Caco-2 (cell line): ENCODE results near the gene LEKR1. TPM values are rescaled to one million over a fixed set of nuclear protein-coding genes. Genes with fewer than 3 reads are reported as not detected.

Experiments
- BruUV-seq: library from RNA; stranded (reverse); fragments of 400-500 nt; replicated peaks from 2 replicates; lab custom pipeline; 2021; lab: Mats Ljungman, UMichigan
- CTCF ChIA-PET: fragments of 300-600 bp; sonication (Branson Sonifier 250); formaldehyde crosslinking; loops from one replicate; lab custom pipeline; 2022; ENCODE audit warnings: antibody characterized with exemption; lab: Charles Lee
- POLR2A ChIA-PET: fragments of 300-600 bp; sonication (Branson Sonifier 250); formaldehyde crosslinking; loops from one replicate; lab custom pipeline; 2022; ENCODE audit warnings: antibody characterized with exemption; lab: Charles Lee
- DNase-seq, 2 experiments: peaks; one replicate each; pipeline versions ENCODE4 v3.0.0 to v3.0.0-alpha.2; 2020 to 2022
- H3K27me3 ChIP-seq: replicated peaks from 2 replicates; pipeline ENCODE4 v1.6.0; 2011; ENCODE audit warnings: low read length; ENCODE audit not compliant: control insufficient read depth, insufficient read depth
- H3K36me3 ChIP-seq: 2 replicates; pipeline ENCODE4 v1.5.1; 2011; ENCODE audit warnings: low read length; ENCODE audit not compliant: control insufficient read depth, insufficient read depth
- H3K4me1 ChIP-seq: fragments of 250-450 bp; sonication (Bioruptor Pico); 2 replicates; pipeline ENCODE4 v1.5.1; 2020; ENCODE audit warnings: mild to moderate bottlenecking
- H3K4me3 ChIP-seq: 2 replicates; pipeline ENCODE4 v1.5.1; 2011; ENCODE audit warnings: low read depth, mild to moderate bottlenecking, control low read depth, low read length
- H3K9me3 ChIP-seq: fragments of 250-450 bp; sonication (Bioruptor Pico); 2 replicates; pipeline ENCODE4 v1.5.1; 2020; ENCODE audit warnings: mild to moderate bottlenecking, moderate library complexity
- H3K27ac Mint-ChIP-seq: one replicate; pipeline ENCODE4 v1.8.0; 2022; ENCODE audit warnings: mixed read lengths; ENCODE audit not compliant: unreplicated experiment
- H3K27me3 Mint-ChIP-seq: one replicate; pipeline ENCODE4 v1.8.0; 2022; ENCODE audit warnings: mixed read lengths; ENCODE audit not compliant: insufficient read depth, unreplicated experiment
- H3K36me3 Mint-ChIP-seq: one replicate; pipeline ENCODE4 v1.8.0; 2022; ENCODE audit warnings: mild to moderate bottlenecking, mixed read lengths; ENCODE audit not compliant: insufficient read depth, unreplicated experiment
- H3K4me1 Mint-ChIP-seq: one replicate; pipeline ENCODE4 v1.8.0; 2022; ENCODE audit warnings: low read depth, mixed read lengths; ENCODE audit not compliant: unreplicated experiment
- H3K4me3 Mint-ChIP-seq: one replicate; pipeline ENCODE4 v1.8.0; 2022; ENCODE audit warnings: mild to moderate bottlenecking, moderate library complexity, mixed read lengths; ENCODE audit not compliant: unreplicated experiment
- H3K9me3 Mint-ChIP-seq: one replicate; pipeline ENCODE4 v1.8.0; 2022; ENCODE audit warnings: mixed read lengths; ENCODE audit not compliant: unreplicated experiment
- CTCF ChIP-seq, 2 experiments: fragments of 200-600 bp in 1 of 2; IDR thresholded peaks; 1 replicate in 1 of 2; 2 replicates in 1 of 2; pipeline versions ENCODE4 v1.5.1 to v1.8.0; 2011 to 2022; ENCODE audit warnings: antibody characterized with exemption in 1 of 2, control low read depth in 1 of 2, inconsistent platforms in 1 of 2, low read depth in 1 of 2, low read length in 1 of 2, mild to moderate bottlenecking in 1 of 2, moderate library complexity in 1 of 2; ENCODE audit not compliant: insufficient read depth in 1 of 2, severe bottlenecking in 1 of 2, unreplicated experiment in 1 of 2
- intact Hi-C: fragments of 100-400 bp; cut with micrococcal nuclease; formaldehyde crosslinking; loops from one replicate; pipeline ENCODE4 v1.10.0; 2022; ENCODE audit not compliant: unreplicated experiment
- total RNA-seq: library from RNA; stranded (reverse); gene quantifications from 2 replicates; pipeline ENCODE4 v1.2.3, GENCODE V29; 2022

The LEKR1 gene
- total RNA-seq, 1 experiment from 2014 or later: 1.6 TPM

DNA sequence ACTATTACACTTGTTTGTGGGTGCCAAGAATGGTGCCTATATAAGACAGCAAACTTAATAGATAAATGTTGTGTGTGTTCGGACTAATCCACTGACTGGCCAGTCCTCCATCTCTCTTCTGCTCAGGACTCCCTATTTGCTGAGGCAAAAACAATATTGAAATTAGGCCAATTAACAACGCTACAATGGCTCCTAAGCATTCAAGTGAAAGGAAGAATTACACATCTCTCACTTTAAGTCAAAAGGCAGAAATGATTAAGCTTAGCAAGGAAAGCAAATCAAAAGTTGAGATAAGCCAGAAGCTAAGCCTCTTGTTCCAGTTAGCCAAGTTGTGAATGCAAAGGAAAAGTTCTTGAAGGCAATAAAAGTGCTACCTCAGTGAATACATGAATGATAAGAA, 206.8 kb downstream of the LEKR1 start:
- BruUV-seq: no TSS peak
- no peaks in the 10 kb centered on the region for H3K4me1 Mint-ChIP-seq
- intact Hi-C loops: no loop called here

DNA sequence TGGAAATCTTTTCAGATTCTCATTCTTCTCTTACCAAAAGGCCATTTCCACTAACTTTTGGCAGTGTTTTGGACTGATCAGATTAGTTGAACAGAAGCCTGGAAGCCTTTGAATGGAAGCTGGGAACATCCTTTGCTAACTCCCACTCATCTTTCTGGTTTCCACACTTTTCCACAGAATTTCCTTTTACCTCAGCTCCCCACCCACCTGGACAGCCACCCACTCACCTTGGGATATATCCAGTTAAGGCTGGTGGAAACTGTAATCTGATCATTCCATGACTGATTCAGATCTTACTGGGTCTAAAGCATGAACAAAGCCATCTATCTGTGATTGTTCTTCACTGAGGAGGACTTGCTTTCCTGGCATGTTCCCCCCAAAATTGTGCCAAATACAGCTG, 214.3 kb downstream of the LEKR1 start:
- Histone ChIP-seq H3K27me3 (no peaks in the 10 kb centered on the region), H3K4me1 (no peaks in the 10 kb centered on the region), H3K36me3 (no peaks in the 10 kb centered on the region), H3K4me3 (no peak overlapping the region), H3K9me3 (no peaks in the 10 kb centered on the region)
- H3K36me3 Mint-ChIP-seq: no peaks in the 10 kb centered on the region
- H3K9me3 Mint-ChIP-seq: no peaks in the 10 kb centered on the region
- H3K27me3 Mint-ChIP-seq: peaks cover 8% of the 10 kb centered on the region
- DNase-seq: no peak
- no peak overlapping the region for H3K27ac Mint-ChIP-seq
- intact Hi-C loops: no loop called here
- H3K4me1 Mint-ChIP-seq: no peaks in the 10 kb centered on the region
- ChIA-PET CTCF (no interaction called here), POLR2A (no interaction called here)
- H3K4me3 Mint-ChIP-seq: no peak overlapping the region
- no TSS peak for BruUV-seq
- TF ChIP-seq CTCF (IDR thresholded peaks at IDR 0.05; ENCODE audit: insufficient read depth in 1 of 2, low read depth in 1 of 2, low read length in 1 of 2, severe bottlenecking in 1 of 2, unreplicated experiment in 1 of 2): no peak

More for the DNA sequence above, 206.8 kb downstream of the LEKR1 start:
- POLR2A ChIA-PET: no interaction called here
- no peak overlapping the region for H3K27ac Mint-ChIP-seq
- no peaks in the 10 kb centered on the region for H3K9me3 Mint-ChIP-seq
- Histone ChIP-seq H3K4me3 (no peak overlapping the region), H3K9me3 (no peaks in the 10 kb centered on the region), H3K36me3 (no peaks in the 10 kb centered on the region), H3K27me3 (no peaks in the 10 kb centered on the region), H3K4me1 (no peaks in the 10 kb centered on the region)
- CTCF ChIA-PET: no interaction called here
- TF ChIP-seq CTCF (IDR thresholded peaks at IDR 0.05; ENCODE audit: insufficient read depth in 1 of 2, low read depth in 1 of 2, low read length in 1 of 2, severe bottlenecking in 1 of 2, unreplicated experiment in 1 of 2): no peak
- no peaks in the 10 kb centered on the region for H3K36me3 Mint-ChIP-seq
- DNase-seq: no peak
- peaks cover 8% of the 10 kb centered on the region for H3K27me3 Mint-ChIP-seq
- no peak overlapping the region for H3K4me3 Mint-ChIP-seq

DNA sequence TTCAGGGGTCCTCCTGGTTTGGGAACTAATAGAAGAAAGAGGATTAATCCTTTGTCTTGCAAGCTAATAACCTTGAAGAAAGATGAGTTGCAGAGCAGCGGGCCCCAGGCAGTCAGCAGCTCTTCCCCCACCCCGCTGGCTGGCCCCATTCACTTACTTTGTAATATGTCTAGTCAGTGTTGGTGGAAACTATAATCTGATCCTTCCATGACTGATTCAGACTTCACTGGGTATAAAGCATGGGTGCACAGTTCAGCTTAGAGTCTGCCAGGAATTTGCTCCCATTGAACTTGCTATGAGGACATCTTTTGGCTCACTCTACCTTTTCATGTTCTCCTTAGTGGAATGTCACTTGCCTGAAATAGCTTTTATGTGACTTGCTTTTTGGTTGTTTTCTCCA, 216.1 kb downstream of the LEKR1 start:
- intact Hi-C loops: no loop called here
- no peaks in the 10 kb centered on the region for H3K9me3 ChIP-seq
- H3K27me3 ChIP-seq: no peaks in the 10 kb centered on the region
- Mint-ChIP-seq H3K4me1 (no peaks in the 10 kb centered on the region), H3K27me3 (peaks cover 3% of the 10 kb centered on the region), H3K9me3 (no peaks in the 10 kb centered on the region), H3K36me3 (no peaks in the 10 kb centered on the region), H3K27ac (no peak overlapping the region), H3K4me3 (no peak overlapping the region)
- BruUV-seq: no TSS peak
- no peaks in the 10 kb centered on the region for H3K4me1 ChIP-seq
- H3K4me3 ChIP-seq: no peak overlapping the region
- ChIA-PET CTCF (no interaction called here), POLR2A (no interaction called here)
- DNase-seq: no peak
- no peak for TF ChIP-seq CTCF (IDR thresholded peaks at IDR 0.05; ENCODE audit: insufficient read depth in 1 of 2, low read depth in 1 of 2, low read length in 1 of 2, severe bottlenecking in 1 of 2, unreplicated experiment in 1 of 2)
- H3K36me3 ChIP-seq: no peaks in the 10 kb centered on the region
